Esophagus squamous epithelium (tissue), 5 donors: ENCODE data around the gene LPP. TPM values are rescaled to one million over a fixed set of nuclear protein-coding genes. Genes with fewer than 3 reads are reported as not detected.

Experiments used
- DNase-seq: peaks from one replicate; lab custom pipeline; 2025; lab: John Stamatoyannopoulos, UW
- H3K27ac ChIP-seq, 4 donors: fragments of 200-600 bp; sonication (generic); one replicate each; pipeline ENCODE4 v1.5.1; 2016 to 2019; ENCODE audit warnings: mild to moderate bottlenecking in 1 of 4
- H3K27me3 ChIP-seq, 4 donors: fragments of 200-600 bp; sonication (generic); 1 replicate in 3 of 4; 2 replicates in 1 of 4; pipeline versions ENCODE4 v1.5.1 to v1.6.0; 2017 to 2021; ENCODE audit warnings: antibody characterized with exemption in 1 of 4
- H3K36me3 ChIP-seq, 3 donors: fragments of 200-600 bp; sonication (generic); one replicate each; pipeline ENCODE4 v1.5.1; 2016 to 2019
- H3K4me1 ChIP-seq, 3 donors: fragments of 200-600 bp; sonication (generic); one replicate each; pipeline ENCODE4 v1.5.1; 2017 to 2019
- H3K4me3 ChIP-seq, 4 donors: fragments of 200-600 bp; sonication (generic); 1 replicate in 3 of 4; 2 replicates in 1 of 4; pipeline ENCODE4 v1.5.1; 2016 to 2019; ENCODE audit warnings: mild to moderate bottlenecking in 2 of 4, moderate library complexity in 1 of 4
- H3K9me3 ChIP-seq, 3 donors: fragments of 200-600 bp; sonication (generic); one replicate each; pipeline ENCODE4 v1.5.1; 2016 to 2019
- CTCF ChIP-seq, 6 experiments: fragments of 450-650 bp in 4 of 6; fragments of 200-600 bp in 2 of 6; sonication (generic) in 2 of 6; IDR thresholded peaks; one replicate each; pipeline ENCODE4 v1.5.1; 2016 to 2019; ENCODE audit warnings: antibody characterized with exemption in 6 of 6, mild to moderate bottlenecking in 4 of 6, moderate library complexity in 4 of 6
- POLR2A ChIP-seq, 4 donors: fragments of 450-650 bp; IDR thresholded peaks; one replicate each; pipeline ENCODE4 v1.6.1; 2017; ENCODE audit warnings: antibody characterized with exemption in 4 of 4, mild to moderate bottlenecking in 4 of 4, moderate library complexity in 3 of 4
- WGBS, 2 donors: methylation state at CpG; one replicate each; pipeline ENCODE4 v1.1.5; 2018; 5-methylcytosine and 5-hydroxymethylcytosine counted together
- intact Hi-C: fragments of 100-400 bp; cut with DNase I; formaldehyde crosslinking; loops from one replicate; pipeline ENCODE4 v1.15.0; 2022
- total RNA-seq, 4 donors: library from RNA; depleted of rRNA; stranded (reverse); fragments of >200 nt; gene quantifications; one replicate each; pipeline ENCODE4 v1.1.0, GENCODE V29; 2016
- donor health status: DM: yes; HTN: yes; CAD: no.

LPP gene
- total RNA-seq, 4 donors from 2014 or later: 41.4 to 369 (median 97.3) TPM

GRCh38 chr3:188319569-188319968 lies 165.6 kb downstream of the LPP start:
- TF ChIP-seq CTCF (IDR thresholded peaks at IDR 0.05) (no peak), POLR2A (IDR thresholded peaks at IDR 0.05) (no peak)
- Histone ChIP-seq H3K9me3 (no peaks in the 10 kb centered on the region), H3K36me3 (no peaks in the 10 kb centered on the region), H3K4me3 (no peak overlapping the region), H3K27me3 (no peaks in the 10 kb centered on the region), H3K4me1 (peaks cover 0 to 52% (median 21%) of the 10 kb centered on the region in 3 donors), H3K27ac (no peak overlapping the region)
- intact Hi-C loops: no loop called here
- no peak for DNase-seq
- 11 to 25% methylated on average over 1 of the region's 1 CpG for WGBS, 2 donors

- no peaks in the 10 kb centered on the region for H3K27me3 ChIP-seq
- no peaks in the 10 kb centered on the region for H3K9me3 ChIP-seq
- no peak overlapping the region for H3K27ac ChIP-seq
- WGBS, 2 donors: 71 to 86% methylated on average over 3 of the region's 3 CpGs
- no peak for DNase-seq
- no peak overlapping the region for H3K4me3 ChIP-seq
- H3K36me3 ChIP-seq: no peaks in the 10 kb centered on the region
- TF ChIP-seq CTCF (IDR thresholded peaks at IDR 0.05) (no peak), POLR2A (IDR thresholded peaks at IDR 0.05) (no peak)
- intact Hi-C loops: no loop called here
- H3K4me1 ChIP-seq: peaks cover 0 to 49% (median 20%) of the 10 kb centered on the region in 3 donors
These were observed 166.8 kb downstream of the LPP start for GRCh38 chr3:188320757-188321156.

- peaks cover 0 to 4% (median 0%) of the 10 kb centered on the region in 3 donors for H3K36me3 ChIP-seq
- H3K4me3 ChIP-seq: no peak overlapping the region
- TF ChIP-seq CTCF (IDR thresholded peaks at IDR 0.05) (no peak), POLR2A (IDR thresholded peaks at IDR 0.05) (no peak)
- peaks cover 0 to 49% (median 15%) of the 10 kb centered on the region in 3 donors for H3K4me1 ChIP-seq
- intact Hi-C loops: no loop called here
- peak overlapping the region in 1 of 4 donors; percentile 29 for H3K27ac ChIP-seq
- no peaks in the 10 kb centered on the region for H3K27me3 ChIP-seq
- DNase-seq: no peak
- no peaks in the 10 kb centered on the region for H3K9me3 ChIP-seq
These were observed 167.3 kb downstream of the LPP start for GRCh38 chr3:188321258-188321657.

GRCh38 chr3:188322135-188322887 lies 168.4 kb downstream of the LPP start:
- TF ChIP-seq CTCF (IDR thresholded peaks at IDR 0.05) (no peak), POLR2A (IDR thresholded peaks at IDR 0.05) (no peak)
- peak overlapping the region in 1 of 4 donors; percentile 29 for H3K27ac ChIP-seq
- no peak for DNase-seq
- peaks cover 0 to 4% (median 0%) of the 10 kb centered on the region in 3 donors for H3K36me3 ChIP-seq
- no peak overlapping the region for H3K4me3 ChIP-seq
- peaks cover 0 to 46% (median 9%) of the 10 kb centered on the region in 3 donors for H3K4me1 ChIP-seq
- no peaks in the 10 kb centered on the region for H3K27me3 ChIP-seq
- H3K9me3 ChIP-seq: no peaks in the 10 kb centered on the region
- intact Hi-C loops: no loop called here
- 67 to 82% methylated on average over 4 of the region's 4 CpGs for WGBS, 2 donors

- Histone ChIP-seq H3K4me1 (peaks cover 0 to 41% (median 9%) of the 10 kb centered on the region in 3 donors), H3K36me3 (peaks cover 0 to 4% (median 0%) of the 10 kb centered on the region in 3 donors), H3K4me3 (no peak overlapping the region), H3K27ac (peak overlapping the region in 1 of 4 donors; percentile 0), H3K9me3 (no peaks in the 10 kb centered on the region), H3K27me3 (no peaks in the 10 kb centered on the region)
- 76 to 82% methylated on average over 6 of the region's 6 CpGs for WGBS, 2 donors
- intact Hi-C loops: no loop called here
- no peak for DNase-seq
- TF ChIP-seq CTCF (IDR thresholded peaks at IDR 0.05) (no peak), POLR2A (IDR thresholded peaks at IDR 0.05) (no peak)
These were observed 169.3 kb downstream of the LPP start for GRCh38 chr3:188323067-188323842.
